CD14-positive monocyte (primary cell): ENCODE data around the gene EARS2. TPM values are rescaled to one million over a fixed set of nuclear protein-coding genes. Genes with fewer than 3 reads are reported as not detected.

Source experiments
- DNase-seq, 3 donors: peaks; one replicate each; pipeline ENCODE4 v3.0.0-alpha.2; 2011 to 2022
- H2AFZ ChIP-seq: 2 replicates; pipeline ENCODE4 v1.6.0; 2012; ENCODE audit warnings: mild to moderate bottlenecking, low read depth, low read length, inconsistent platforms; ENCODE audit not compliant: insufficient read depth, poor library complexity, severe bottlenecking
- H3K27ac ChIP-seq, 2 donors: 1 replicate in 1 of 2; 2 replicates in 1 of 2; pipeline ENCODE4 v1.5.1; 2012 to 2013; ENCODE audit warnings: low read length in 2 of 2, control low read depth in 1 of 2, inconsistent platforms in 1 of 2, low read depth in 1 of 2, mild to moderate bottlenecking in 1 of 2
- H3K27me3 ChIP-seq, 2 donors: one replicate each; pipeline versions ENCODE4 v1.6.0 to v1.6.1; 2011 to 2013; ENCODE audit warnings: low read length in 2 of 2; ENCODE audit not compliant: control insufficient read depth in 2 of 2, insufficient read depth in 2 of 2
- H3K36me3 ChIP-seq, 2 donors: replicated peaks in 1 of 2; 1 replicate in 1 of 2; 2 replicates in 1 of 2; pipeline versions ENCODE4 v1.5.1 to v1.6.1; 2012 to 2013; ENCODE audit warnings: low read length in 2 of 2, control low read depth in 1 of 2, inconsistent platforms in 1 of 2, mild to moderate bottlenecking in 1 of 2; ENCODE audit not compliant: insufficient read depth in 2 of 2, control insufficient read depth in 1 of 2
- H3K4me1 ChIP-seq, 2 donors: 1 replicate in 1 of 2; 2 replicates in 1 of 2; pipeline versions ENCODE4 v1.5.1 to v1.6.1; 2012 to 2013; ENCODE audit warnings: low read length in 2 of 2, control low read depth in 1 of 2, inconsistent platforms in 1 of 2, mild to moderate bottlenecking in 1 of 2, moderate library complexity in 1 of 2; ENCODE audit not compliant: insufficient read depth in 2 of 2, control insufficient read depth in 1 of 2
- H3K4me2 ChIP-seq: replicated peaks from 2 replicates; pipeline ENCODE3; 2012; ENCODE audit warnings: low read length, moderate library complexity, mild to moderate bottlenecking; ENCODE audit not compliant: poor library complexity, severe bottlenecking; ENCODE audit errors: extremely low read depth
- H3K4me3 ChIP-seq, 3 experiments: fragments of 200-600 bp in 1 of 3; sonication (generic) in 1 of 3; replicated peaks in 1 of 3; 1 replicate in 2 of 3; 2 replicates in 1 of 3; pipeline ENCODE4 v1.5.1; 2011 to 2013; ENCODE audit warnings: low read length in 3 of 3, mild to moderate bottlenecking in 3 of 3, control low read depth in 2 of 3, low read depth in 2 of 3, inconsistent platforms in 1 of 3, moderate library complexity in 1 of 3
- H3K79me2 ChIP-seq: 2 replicates; pipeline ENCODE4 v1.6.0; 2012; ENCODE audit warnings: mild to moderate bottlenecking, control low read depth, inconsistent platforms, low read length, moderate library complexity; ENCODE audit not compliant: insufficient read depth
- H3K9ac ChIP-seq: 2 replicates; pipeline ENCODE4 v1.6.0; 2017; ENCODE audit warnings: low read length, mild to moderate bottlenecking; ENCODE audit not compliant: insufficient read depth, poor library complexity, severe bottlenecking
- H3K9me3 ChIP-seq, 2 donors: replicated peaks in 1 of 2; 1 replicate in 1 of 2; 2 replicates in 1 of 2; pipeline versions ENCODE4 v1.5.1 to v1.6.1; 2012 to 2013; ENCODE audit warnings: low read length in 2 of 2, control low read depth in 1 of 2; ENCODE audit not compliant: control insufficient read depth in 1 of 2, insufficient read depth in 1 of 2
- H4K20me1 ChIP-seq: 2 replicates; pipeline ENCODE4 v1.6.0; 2012; ENCODE audit warnings: mild to moderate bottlenecking, low read length, control low read depth, moderate library complexity; ENCODE audit not compliant: insufficient read depth
- H3K27ac Mint-ChIP-seq, 7 donors: one replicate each; pipeline ENCODE4 v1.8.0; 2020; ENCODE audit warnings: mild to moderate bottlenecking in 7 of 7, mixed read lengths in 7 of 7, moderate library complexity in 6 of 7, inconsistent platforms in 2 of 7
- H3K27me3 Mint-ChIP-seq, 3 donors: one replicate each; pipeline ENCODE4 v1.8.0; 2021 to 2022; ENCODE audit warnings: low read depth in 3 of 3, mild to moderate bottlenecking in 3 of 3, mixed read lengths in 3 of 3, moderate library complexity in 3 of 3, inconsistent platforms in 1 of 3
- H3K36me3 Mint-ChIP-seq, 2 donors: one replicate each; pipeline ENCODE4 v1.8.0; 2020; ENCODE audit warnings: mixed read lengths in 2 of 2, inconsistent platforms in 1 of 2, mild to moderate bottlenecking in 1 of 2
- H3K4me1 Mint-ChIP-seq: one replicate; pipeline ENCODE4 v1.8.0; 2020; ENCODE audit warnings: mild to moderate bottlenecking, mixed read lengths
- H3K4me3 Mint-ChIP-seq, 2 donors: one replicate each; pipeline ENCODE4 v1.8.0; 2020; ENCODE audit warnings: mild to moderate bottlenecking in 2 of 2, mixed read lengths in 2 of 2, moderate library complexity in 1 of 2
- H3K9me3 Mint-ChIP-seq, 7 donors: one replicate each; pipeline ENCODE4 v1.8.0; 2020 to 2022; ENCODE audit warnings: mixed read lengths in 7 of 7, mild to moderate bottlenecking in 6 of 7, moderate library complexity in 6 of 7, inconsistent platforms in 2 of 7
- WGBS: methylation state at CpG from one replicate; pipeline ENCODE4 v1.1.5; 2013; ENCODE audit warnings: missing lambda C conversion rate; ENCODE audit not compliant: insufficient coverage; 5-methylcytosine and 5-hydroxymethylcytosine counted together
- intact Hi-C, 2 donors: fragments of 100-400 bp; cut with micrococcal nuclease; formaldehyde crosslinking; loops; one replicate each; pipeline versions ENCODE4 v1.15.0 to v1.15.1; 2023
- polyA plus RNA-seq, 3 donors: library from polyadenylated mRNA; depleted of rRNA in 1 of 3; unstranded in 2 of 3; stranded (reverse) in 1 of 3; fragments of 300-500 nt in 2 of 3; fragments of >200 nt in 1 of 3; fragmentation: Illumina TruSeq in 2 of 3; gene quantifications; 1 replicate in 2 of 3; 2 replicates in 1 of 3; pipeline ENCODE4 v1.2.3, GENCODE V29; 2012 to 2021
- TF ChIP-seq, protein P1 (sequence below): fragments of 200-600 bp; IDR thresholded peaks from one replicate; pipeline ENCODE4 v1.8.0; 2022; ENCODE audit warnings: antibody characterized with exemption, mild to moderate bottlenecking

The EARS2 gene
- polyA plus RNA-seq, 3 donors: 2.9 to 4.7 (median 4.2) TPM

DNA sequence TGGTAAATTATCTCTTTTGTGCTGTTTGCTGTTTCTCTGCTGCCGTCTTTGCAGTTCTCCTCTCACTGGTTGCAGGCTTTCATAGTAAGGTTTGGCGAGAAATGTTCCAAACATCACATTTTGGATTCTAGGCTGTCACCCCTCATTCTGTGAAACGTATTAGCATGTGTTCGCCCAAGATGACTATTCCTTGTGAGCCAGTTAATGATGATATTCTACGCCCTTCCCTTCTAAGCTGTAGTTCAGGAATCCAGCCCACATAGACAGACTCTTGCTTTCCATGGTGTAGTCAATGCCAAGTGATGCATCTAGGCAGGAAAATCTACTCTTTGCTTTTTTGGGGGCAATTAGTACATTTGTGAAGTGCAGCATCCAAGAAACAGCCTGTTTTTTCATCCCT is 14.7 kb upstream of the EARS2 start:
- no peak overlapping the region for H3K4me2 ChIP-seq
- no peaks in the 10 kb centered on the region for H4K20me1 ChIP-seq
- no peaks in the 10 kb centered on the region for H3K79me2 ChIP-seq
- no peak overlapping the region for H3K9ac ChIP-seq
- no peak overlapping the region for H3K4me3 ChIP-seq
- DNase-seq: no peak
- TF ChIP-seq, protein P1, sequence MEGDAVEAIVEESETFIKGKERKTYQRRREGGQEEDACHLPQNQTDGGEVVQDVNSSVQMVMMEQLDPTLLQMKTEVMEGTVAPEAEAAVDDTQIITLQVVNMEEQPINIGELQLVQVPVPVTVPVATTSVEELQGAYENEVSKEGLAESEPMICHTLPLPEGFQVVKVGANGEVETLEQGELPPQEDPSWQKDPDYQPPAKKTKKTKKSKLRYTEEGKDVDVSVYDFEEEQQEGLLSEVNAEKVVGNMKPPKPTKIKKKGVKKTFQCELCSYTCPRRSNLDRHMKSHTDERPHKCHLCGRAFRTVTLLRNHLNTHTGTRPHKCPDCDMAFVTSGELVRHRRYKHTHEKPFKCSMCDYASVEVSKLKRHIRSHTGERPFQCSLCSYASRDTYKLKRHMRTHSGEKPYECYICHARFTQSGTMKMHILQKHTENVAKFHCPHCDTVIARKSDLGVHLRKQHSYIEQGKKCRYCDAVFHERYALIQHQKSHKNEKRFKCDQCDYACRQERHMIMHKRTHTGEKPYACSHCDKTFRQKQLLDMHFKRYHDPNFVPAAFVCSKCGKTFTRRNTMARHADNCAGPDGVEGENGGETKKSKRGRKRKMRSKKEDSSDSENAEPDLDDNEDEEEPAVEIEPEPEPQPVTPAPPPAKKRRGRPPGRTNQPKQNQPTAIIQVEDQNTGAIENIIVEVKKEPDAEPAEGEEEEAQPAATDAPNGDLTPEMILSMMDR: no peak
- H3K27me3 ChIP-seq: no peaks in the 10 kb centered on the region
- intact Hi-C loops: no loop called here
- H3K36me3 Mint-ChIP-seq: peaks cover 46 to 52% of the 10 kb centered on the region in 2 donors
- peaks cover 25 to 26% of the 10 kb centered on the region in 2 donors for H3K4me1 ChIP-seq
- H3K4me1 Mint-ChIP-seq: peaks cover 27% of the 10 kb centered on the region
- no peak overlapping the region for H2AFZ ChIP-seq
- no peaks in the 10 kb centered on the region for H3K27me3 Mint-ChIP-seq
- 100% methylated on average over 2 of the region's 5 CpGs for WGBS
- H3K9me3 Mint-ChIP-seq: peaks cover 0 to 2% (median 0%) of the 10 kb centered on the region in 7 donors
- peaks cover 18 to 64% of the 10 kb centered on the region in 2 donors for H3K36me3 ChIP-seq
- H3K9me3 ChIP-seq: no peaks in the 10 kb centered on the region
- no peak overlapping the region for H3K4me3 Mint-ChIP-seq
- peak overlapping the region in 2 of 7 donors; percentile 13 to 14 for H3K27ac Mint-ChIP-seq
- peak overlapping the region in 1 of 2 donors; percentile 67 for H3K27ac ChIP-seq

- peaks cover 51 to 58% of the 10 kb centered on the region in 2 donors for H3K36me3 Mint-ChIP-seq
- H3K4me2 ChIP-seq: peak overlapping the region; percentile 51
- DNase-seq: peak; percentile 57 to 67 (median 66)
- no peaks in the 10 kb centered on the region for H4K20me1 ChIP-seq
- H3K27me3 Mint-ChIP-seq: no peaks in the 10 kb centered on the region
- H3K4me1 Mint-ChIP-seq: peaks cover 27% of the 10 kb centered on the region
- intact Hi-C loops: no loop called here
- 3% methylated on average over 6 of the region's 8 CpGs for WGBS
- no peaks in the 10 kb centered on the region for H3K9me3 ChIP-seq
- peak overlapping the region in 1 of 3 experiments; percentile 35 for H3K4me3 ChIP-seq
- H3K27ac ChIP-seq: peak overlapping the region; percentile 22 to 67
- TF ChIP-seq, protein P1: no peak
- H3K9me3 Mint-ChIP-seq: peaks cover 0 to 2% (median 0%) of the 10 kb centered on the region in 7 donors
- H3K9ac ChIP-seq: peak overlapping the region; percentile 2
- peak overlapping the region in 1 of 2 donors; percentile 4 for H3K4me3 Mint-ChIP-seq
- H3K27me3 ChIP-seq: no peaks in the 10 kb centered on the region
- H2AFZ ChIP-seq: peak overlapping the region; percentile 49
- H3K36me3 ChIP-seq: peaks cover 26 to 71% of the 10 kb centered on the region in 2 donors
- peak overlapping the region; percentile 56 to 90 (median 85) for H3K27ac Mint-ChIP-seq
- H3K79me2 ChIP-seq: no peaks in the 10 kb centered on the region
- peaks cover 25 to 26% of the 10 kb centered on the region in 2 donors for H3K4me1 ChIP-seq
Observed at GRCh38 chr16:23570992-23571632, 14.0 kb upstream of the EARS2 start.
